K562 (cell line): ENCODE measurements around the gene AOC3. TPM values are rescaled to one million over a fixed set of nuclear protein-coding genes. Genes with fewer than 3 reads are reported as not detected.

ENCODE experiments used
- ATAC-seq: fragments of 200-7000 bp; cut with Tn5 transposase; 3 replicates; pipeline ENCODE4 v1.9.1; 2020; ENCODE audit warnings: moderate library complexity
- BruUV-seq: library from RNA; stranded (reverse); fragments of 400-500 nt; replicated peaks from 2 replicates; lab custom pipeline; 2021; lab: Mats Ljungman, UMichigan
- CTCF ChIA-PET: fragments of 300-600 bp; formaldehyde crosslinking; extraction: SDS; loops from one replicate; lab custom pipeline; 2021; ENCODE audit warnings: low intra/inter-chr PET ratio; lab: Yijun Ruan, JAX
- POLR2A ChIA-PET: fragments of 300-600, 350-650 bp; sonication (Branson Sonifier 250); formaldehyde crosslinking; extraction: SDS; loops from one replicate; lab custom pipeline; 2021; ENCODE audit warnings: antibody characterized with exemption, inconsistent platforms; lab: Yijun Ruan, JAX
- DNase-seq, 4 experiments: peaks; one replicate each; pipeline versions ENCODE4 v3.0.0 to v3.0.0-alpha.2; 2011 to 2018; ENCODE audit warnings: low spot score in 3 of 4, mixed read lengths in 3 of 4; ENCODE audit errors: extremely low read depth in 1 of 4
- FAIRE-seq: peaks from 2 replicates; lab custom pipeline; 2011; peaks lifted over from hg19 to GRCh38; lab: Jason Lieb, UNC
- H2AFZ ChIP-seq: 2 replicates; pipeline ENCODE4 v1.6.0; 2011; ENCODE audit warnings: low read depth, low read length, control low read depth, inconsistent platforms
- H3K27ac ChIP-seq: fragments of 200-600 bp; 3 replicates; pipeline ENCODE4 v1.8.0; 2011; ENCODE audit warnings: low read depth, mild to moderate bottlenecking, control low read depth, inconsistent platforms, low read length, moderate library complexity, mixed read lengths; ENCODE audit errors: extremely low read depth
- H3K27me3 ChIP-seq, 2 experiments: fragments of 300-600 bp in 1 of 2; 2 replicates in 1 of 2; 3 replicates in 1 of 2; pipeline versions ENCODE4 v1.6.0 to v1.8.0; 2011; ENCODE audit warnings: inconsistent platforms in 2 of 2, low read length in 2 of 2, mild to moderate bottlenecking in 1 of 2, mixed read lengths in 1 of 2, moderate library complexity in 1 of 2; ENCODE audit not compliant: control insufficient read depth in 2 of 2, insufficient read depth in 2 of 2
- H3K36me3 ChIP-seq: fragments of 300-600 bp; 3 replicates; pipeline ENCODE4 v1.8.0; 2011; ENCODE audit warnings: mild to moderate bottlenecking, low read length, inconsistent platforms; ENCODE audit not compliant: control insufficient read depth, insufficient read depth
- H3K4me1 ChIP-seq, 2 experiments: fragments of 200-600 bp in 1 of 2; replicated peaks in 1 of 2; 2 replicates in 1 of 2; 3 replicates in 1 of 2; pipeline versions ENCODE4 v1.5.1 to v1.8.0; 2011; ENCODE audit warnings: inconsistent platforms in 2 of 2, low read length in 2 of 2, mild to moderate bottlenecking in 1 of 2, mixed read lengths in 1 of 2, moderate library complexity in 1 of 2; ENCODE audit not compliant: control insufficient read depth in 2 of 2, insufficient read depth in 2 of 2
- H3K4me2 ChIP-seq: 2 replicates; pipeline ENCODE4 v1.6.1; 2011; ENCODE audit warnings: low read length, control low read depth, inconsistent platforms, mixed read lengths; ENCODE audit not compliant: insufficient read depth
- H3K4me3 ChIP-seq: fragments of 200-600 bp; sonication (generic), shearing (Covaris generic); 2 replicates; pipeline ENCODE4 v1.5.1; 2016; ENCODE audit warnings: control low read depth, inconsistent platforms
- H3K79me2 ChIP-seq: fragments of 200-600 bp; 3 replicates; pipeline ENCODE4 v1.8.0; 2011; ENCODE audit warnings: low read length, inconsistent platforms; ENCODE audit not compliant: control insufficient read depth, insufficient read depth
- H3K9ac ChIP-seq, 2 experiments: 2 replicates each; pipeline versions ENCODE4 v1.6.0 to v1.6.1; 2011; ENCODE audit warnings: low read depth in 2 of 2, low read length in 2 of 2, control low read depth in 1 of 2, inconsistent platforms in 1 of 2, mild to moderate bottlenecking in 1 of 2, mixed read lengths in 1 of 2; ENCODE audit not compliant: insufficient read depth in 1 of 2
- H3K9me1 ChIP-seq: one replicate; pipeline ENCODE4 v1.6.0; 2011; ENCODE audit warnings: inconsistent platforms, mild to moderate bottlenecking, low read length, moderate library complexity; ENCODE audit not compliant: control insufficient read depth, insufficient read depth
- H3K9me3 ChIP-seq: replicated peaks from 2 replicates; pipeline ENCODE4 v1.5.1; 2011; ENCODE audit warnings: low read depth, low read length, inconsistent platforms; ENCODE audit not compliant: control insufficient read depth, insufficient read depth
- H4K20me1 ChIP-seq: replicated peaks from 2 replicates; pipeline ENCODE4 v1.6.1; 2011; ENCODE audit warnings: low read length, inconsistent platforms, mixed read lengths; ENCODE audit not compliant: control insufficient read depth, insufficient read depth
- EHMT2 ChIP-seq: fragments of 450-650 bp; IDR thresholded peaks from 2 replicates; pipeline ENCODE4 v1.6.1; 2018; ENCODE audit warnings: antibody characterized with exemption
- ELF2 ChIP-seq: fragments of 250-450 bp; sonication (Bioruptor Pico); IDR thresholded peaks from 2 replicates; pipeline ENCODE4 v1.5.0; 2021; ENCODE audit warnings: mild to moderate bottlenecking
- EP400 ChIP-seq: fragments of 450-650 bp; IDR thresholded peaks from 2 replicates; pipeline ENCODE4 v1.6.1; 2017; ENCODE audit warnings: antibody characterized with exemption, mild to moderate bottlenecking, moderate library complexity
- HDGF ChIP-seq: fragments of 450-650 bp; IDR thresholded peaks from 2 replicates; pipeline ENCODE4 v1.6.1; 2016
- ILF3 ChIP-seq: fragments of 450-650 bp; IDR thresholded peaks from 2 replicates; pipeline ENCODE4 v1.6.1; 2018; ENCODE audit warnings: antibody characterized with exemption, mild to moderate bottlenecking, moderate library complexity, borderline replicate concordance
- LEF1 ChIP-seq: fragments of 450-650 bp; IDR thresholded peaks from 2 replicates; pipeline ENCODE4 v1.6.1; 2016; ENCODE audit warnings: mild to moderate bottlenecking
- OTX1 ChIP-seq: fragments of 450-650 bp; formaldehyde crosslinking; IDR thresholded peaks from 2 replicates; pipeline ENCODE4 v1.4.0; 2022; ENCODE audit warnings: mild to moderate bottlenecking
- PPARD ChIP-seq: fragments of 250-450 bp; sonication (Bioruptor Pico); IDR thresholded peaks from 2 replicates; pipeline ENCODE4 v1.8.0; 2022; ENCODE audit warnings: inconsistent platforms, mild to moderate bottlenecking, moderate library complexity
- RBM39 ChIP-seq: fragments of 200-400 bp; formaldehyde crosslinking; optimal IDR thresholded peaks from 2 replicates; pipeline ENCODE3; 2018; ENCODE audit warnings: low read depth, low read length
- RNF2 ChIP-seq: sonication (generic); IDR thresholded peaks from 2 replicates; pipeline ENCODE4 v1.6.1; 2016
- STAT5B ChIP-seq: fragments of 250-450 bp; sonication (Bioruptor Pico); IDR thresholded peaks from 2 replicates; pipeline ENCODE4 v1.8.0; 2021; ENCODE audit warnings: mild to moderate bottlenecking, inconsistent platforms
- SUPT5H ChIP-seq: fragments of 450-650 bp; IDR thresholded peaks from 2 replicates; pipeline ENCODE4 v1.6.1; 2016
- TEAD2 ChIP-seq: fragments of 450-650 bp; IDR thresholded peaks from 2 replicates; pipeline ENCODE4 v1.6.1; 2016; ENCODE audit warnings: missing genetic modification characterization, control low read depth, missing compliant biosample characterization
- ZNF124 ChIP-seq: sonication (generic); formaldehyde crosslinking; IDR thresholded peaks from 2 replicates; pipeline ENCODE4 v1.8.1; 2022; ENCODE audit warnings: missing genetic modification reagents
- ZNF212 ChIP-seq: fragments of 450-650 bp; formaldehyde crosslinking; IDR thresholded peaks from 2 replicates; pipeline ENCODE4 v1.4.0; 2020; ENCODE audit warnings: mild to moderate bottlenecking
- WGBS: fragments of 100-300 bp; shearing (Covaris generic); methylation state at CpG from one replicate; pipeline ENCODE4 v1.1.6; 2016; ENCODE audit warnings: low coverage, mixed read lengths; ENCODE audit not compliant: insufficient coverage; ENCODE audit errors: missing lambda C conversion rate; 5-methylcytosine and 5-hydroxymethylcytosine counted together
- in situ Hi-C: fragments of 300-500 bp; cut with MboI; formaldehyde crosslinking; loops from 4 replicates; pipeline ENCODE4 v1.15.0; 2018; ENCODE audit warnings: inconsistent platforms, mixed read lengths
- intact Hi-C: fragments of 100-400 bp; cut with micrococcal nuclease; formaldehyde crosslinking; loops from 2 replicates; pipeline ENCODE4 v1.14.2; 2022
- polyA plus RNA-seq, 8 experiments: library from polyadenylated mRNA; depleted of rRNA in 4 of 8; stranded (reverse) in 5 of 8; unstranded in 3 of 8; fragments of >200 nt; fragmentation: Nextera tagmentation in 2 of 8; fragmentation: Illumina TruSeq in 1 of 8; extraction: Ambion mirVana in 2 of 8; extraction: Trizol in 1 of 8; gene quantifications; 2 replicates each; pipeline versions ENCODE4 v1.2.1 to v1.2.3, GENCODE V29; 2011 to 2014; ENCODE audit warnings: inconsistent platforms in 1 of 8, missing spikeins in 1 of 8
- total RNA-seq, 7 experiments: library from RNA; depleted of rRNA in 6 of 7; stranded (reverse); fragments of >200 nt in 6 of 7; fragmentation: Illumina TruSeq in 2 of 7; extraction: Trizol in 2 of 7; gene quantifications; 2 replicates each; pipeline versions ENCODE4 v1.2.1 to v1.2.3, GENCODE V29; 2011 to 2021; ENCODE audit warnings: low replicate concordance in 1 of 7
- TF ChIP-seq, protein P1 (sequence below): fragments of 200-600 bp; sonication (generic); IDR thresholded peaks from one replicate; pipeline ENCODE4 v1.6.1; 2012; ENCODE audit warnings: mild to moderate bottlenecking, low read depth, low read length, inconsistent platforms

The AOC3 gene
- total and polyA plus RNA-seq, 9 of the 15 experiments (the other 6 are each of a cell fraction or from before 2014, with no cell fraction given): 0.09 to 0.42 (median 0.22) TPM; not detected in 3

DNA sequence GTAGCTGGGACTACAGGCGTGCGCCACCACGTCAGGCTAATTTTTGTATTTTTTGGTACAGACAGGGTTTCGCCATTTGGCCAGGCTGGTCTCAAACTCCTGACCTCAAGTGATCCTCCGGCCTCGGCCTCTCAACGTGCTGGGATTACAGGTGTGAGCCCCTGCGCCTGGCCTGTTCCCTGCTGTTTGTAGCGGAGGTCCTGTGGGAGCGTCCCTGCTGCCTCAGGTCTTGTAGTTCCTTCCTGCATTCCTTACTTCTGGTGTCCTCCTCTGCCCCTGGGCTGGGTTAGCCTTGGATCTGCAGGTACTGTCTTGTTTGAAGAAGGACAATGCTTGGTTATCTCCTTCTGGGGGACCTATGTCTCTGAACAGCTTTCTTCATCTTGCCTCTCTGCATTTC is 26.0 kb downstream of the AOC3 start:
- no peak overlapping the region for H3K4me3 ChIP-seq
- H4K20me1 ChIP-seq: 0 out of 2 replicates have a peak, but pooled peaks cover 3% of the 10 kb centered on the region
- no peak overlapping the region for H2AFZ ChIP-seq
- no peaks in the 10 kb centered on the region for H3K36me3 ChIP-seq
- BruUV-seq: no TSS peak
- in situ Hi-C loops: no loop called here
- H3K9me3 ChIP-seq: no peaks in the 10 kb centered on the region
- POLR2A ChIA-PET: no interaction called here
- no peaks in the 10 kb centered on the region for H3K9me1 ChIP-seq
- ATAC-seq (no peak), FAIRE-seq (no peak), DNase-seq (no peak)
- H3K27ac ChIP-seq: no peak overlapping the region
- H3K4me1 ChIP-seq: peaks cover 2 to 23% of the 10 kb centered on the region in 2 experiments; a peak in 2 of 5 replicates
- no peaks in the 10 kb centered on the region for H3K79me2 ChIP-seq
- intact Hi-C loops: no loop called here
- no peak overlapping the region for H3K9ac ChIP-seq
- CTCF ChIA-PET: no interaction called here
- H3K4me2 ChIP-seq: no peak overlapping the region
- peaks cover 19 to 30% of the 10 kb centered on the region in 2 experiments; a peak in 4 of 5 replicates for H3K27me3 ChIP-seq
- WGBS: 41% methylated on average over 8 of the region's 10 CpGs
- no peak for TF ChIP-seq TEAD2 (tag)
- no peak for TF ChIP-seq PPARD
- TF ChIP-seq ILF3: no peak
- TF ChIP-seq STAT5B: no peak
- TF ChIP-seq EHMT2: no peak
- TF ChIP-seq LEF1: no peak
- no peak for TF ChIP-seq HDGF
- no peak for TF ChIP-seq EP400
- TF ChIP-seq RBM39: no peak
- TF ChIP-seq ZNF212: no peak
- TF ChIP-seq ZNF124: no peak
- TF ChIP-seq SUPT5H: no peak
- TF ChIP-seq, protein P1, sequence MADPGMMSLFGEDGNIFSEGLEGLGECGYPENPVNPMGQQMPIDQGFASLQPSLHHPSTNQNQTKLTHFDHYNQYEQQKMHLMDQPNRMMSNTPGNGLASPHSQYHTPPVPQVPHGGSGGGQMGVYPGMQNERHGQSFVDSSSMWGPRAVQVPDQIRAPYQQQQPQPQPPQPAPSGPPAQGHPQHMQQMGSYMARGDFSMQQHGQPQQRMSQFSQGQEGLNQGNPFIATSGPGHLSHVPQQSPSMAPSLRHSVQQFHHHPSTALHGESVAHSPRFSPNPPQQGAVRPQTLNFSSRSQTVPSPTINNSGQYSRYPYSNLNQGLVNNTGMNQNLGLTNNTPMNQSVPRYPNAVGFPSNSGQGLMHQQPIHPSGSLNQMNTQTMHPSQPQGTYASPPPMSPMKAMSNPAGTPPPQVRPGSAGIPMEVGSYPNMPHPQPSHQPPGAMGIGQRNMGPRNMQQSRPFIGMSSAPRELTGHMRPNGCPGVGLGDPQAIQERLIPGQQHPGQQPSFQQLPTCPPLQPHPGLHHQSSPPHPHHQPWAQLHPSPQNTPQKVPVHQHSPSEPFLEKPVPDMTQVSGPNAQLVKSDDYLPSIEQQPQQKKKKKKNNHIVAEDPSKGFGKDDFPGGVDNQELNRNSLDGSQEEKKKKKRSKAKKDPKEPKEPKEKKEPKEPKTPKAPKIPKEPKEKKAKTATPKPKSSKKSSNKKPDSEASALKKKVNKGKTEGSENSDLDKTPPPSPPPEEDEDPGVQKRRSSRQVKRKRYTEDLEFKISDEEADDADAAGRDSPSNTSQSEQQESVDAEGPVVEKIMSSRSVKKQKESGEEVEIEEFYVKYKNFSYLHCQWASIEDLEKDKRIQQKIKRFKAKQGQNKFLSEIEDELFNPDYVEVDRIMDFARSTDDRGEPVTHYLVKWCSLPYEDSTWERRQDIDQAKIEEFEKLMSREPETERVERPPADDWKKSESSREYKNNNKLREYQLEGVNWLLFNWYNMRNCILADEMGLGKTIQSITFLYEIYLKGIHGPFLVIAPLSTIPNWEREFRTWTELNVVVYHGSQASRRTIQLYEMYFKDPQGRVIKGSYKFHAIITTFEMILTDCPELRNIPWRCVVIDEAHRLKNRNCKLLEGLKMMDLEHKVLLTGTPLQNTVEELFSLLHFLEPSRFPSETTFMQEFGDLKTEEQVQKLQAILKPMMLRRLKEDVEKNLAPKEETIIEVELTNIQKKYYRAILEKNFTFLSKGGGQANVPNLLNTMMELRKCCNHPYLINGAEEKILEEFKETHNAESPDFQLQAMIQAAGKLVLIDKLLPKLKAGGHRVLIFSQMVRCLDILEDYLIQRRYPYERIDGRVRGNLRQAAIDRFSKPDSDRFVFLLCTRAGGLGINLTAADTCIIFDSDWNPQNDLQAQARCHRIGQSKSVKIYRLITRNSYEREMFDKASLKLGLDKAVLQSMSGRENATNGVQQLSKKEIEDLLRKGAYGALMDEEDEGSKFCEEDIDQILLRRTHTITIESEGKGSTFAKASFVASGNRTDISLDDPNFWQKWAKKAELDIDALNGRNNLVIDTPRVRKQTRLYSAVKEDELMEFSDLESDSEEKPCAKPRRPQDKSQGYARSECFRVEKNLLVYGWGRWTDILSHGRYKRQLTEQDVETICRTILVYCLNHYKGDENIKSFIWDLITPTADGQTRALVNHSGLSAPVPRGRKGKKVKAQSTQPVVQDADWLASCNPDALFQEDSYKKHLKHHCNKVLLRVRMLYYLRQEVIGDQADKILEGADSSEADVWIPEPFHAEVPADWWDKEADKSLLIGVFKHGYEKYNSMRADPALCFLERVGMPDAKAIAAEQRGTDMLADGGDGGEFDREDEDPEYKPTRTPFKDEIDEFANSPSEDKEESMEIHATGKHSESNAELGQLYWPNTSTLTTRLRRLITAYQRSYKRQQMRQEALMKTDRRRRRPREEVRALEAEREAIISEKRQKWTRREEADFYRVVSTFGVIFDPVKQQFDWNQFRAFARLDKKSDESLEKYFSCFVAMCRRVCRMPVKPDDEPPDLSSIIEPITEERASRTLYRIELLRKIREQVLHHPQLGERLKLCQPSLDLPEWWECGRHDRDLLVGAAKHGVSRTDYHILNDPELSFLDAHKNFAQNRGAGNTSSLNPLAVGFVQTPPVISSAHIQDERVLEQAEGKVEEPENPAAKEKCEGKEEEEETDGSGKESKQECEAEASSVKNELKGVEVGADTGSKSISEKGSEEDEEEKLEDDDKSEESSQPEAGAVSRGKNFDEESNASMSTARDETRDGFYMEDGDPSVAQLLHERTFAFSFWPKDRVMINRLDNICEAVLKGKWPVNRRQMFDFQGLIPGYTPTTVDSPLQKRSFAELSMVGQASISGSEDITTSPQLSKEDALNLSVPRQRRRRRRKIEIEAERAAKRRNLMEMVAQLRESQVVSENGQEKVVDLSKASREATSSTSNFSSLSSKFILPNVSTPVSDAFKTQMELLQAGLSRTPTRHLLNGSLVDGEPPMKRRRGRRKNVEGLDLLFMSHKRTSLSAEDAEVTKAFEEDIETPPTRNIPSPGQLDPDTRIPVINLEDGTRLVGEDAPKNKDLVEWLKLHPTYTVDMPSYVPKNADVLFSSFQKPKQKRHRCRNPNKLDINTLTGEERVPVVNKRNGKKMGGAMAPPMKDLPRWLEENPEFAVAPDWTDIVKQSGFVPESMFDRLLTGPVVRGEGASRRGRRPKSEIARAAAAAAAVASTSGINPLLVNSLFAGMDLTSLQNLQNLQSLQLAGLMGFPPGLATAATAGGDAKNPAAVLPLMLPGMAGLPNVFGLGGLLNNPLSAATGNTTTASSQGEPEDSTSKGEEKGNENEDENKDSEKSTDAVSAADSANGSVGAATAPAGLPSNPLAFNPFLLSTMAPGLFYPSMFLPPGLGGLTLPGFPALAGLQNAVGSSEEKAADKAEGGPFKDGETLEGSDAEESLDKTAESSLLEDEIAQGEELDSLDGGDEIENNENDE: no peak
- TF ChIP-seq ELF2 (CRISPR knock-in tag): no peak
- no peak for TF ChIP-seq OTX1 (CRISPR knock-in tag)
- no peak for TF ChIP-seq RNF2
